GM18526 (cell line): ENCODE data around the gene ADAMTS17.

Source experiments
- POLR2A ChIP-seq: IDR thresholded peaks from 3 replicates; pipeline ENCODE4 v1.6.1; 2011; ENCODE audit not compliant: insufficient read length; ENCODE audit errors: extremely low read depth

Gene ADAMTS17

DNA sequence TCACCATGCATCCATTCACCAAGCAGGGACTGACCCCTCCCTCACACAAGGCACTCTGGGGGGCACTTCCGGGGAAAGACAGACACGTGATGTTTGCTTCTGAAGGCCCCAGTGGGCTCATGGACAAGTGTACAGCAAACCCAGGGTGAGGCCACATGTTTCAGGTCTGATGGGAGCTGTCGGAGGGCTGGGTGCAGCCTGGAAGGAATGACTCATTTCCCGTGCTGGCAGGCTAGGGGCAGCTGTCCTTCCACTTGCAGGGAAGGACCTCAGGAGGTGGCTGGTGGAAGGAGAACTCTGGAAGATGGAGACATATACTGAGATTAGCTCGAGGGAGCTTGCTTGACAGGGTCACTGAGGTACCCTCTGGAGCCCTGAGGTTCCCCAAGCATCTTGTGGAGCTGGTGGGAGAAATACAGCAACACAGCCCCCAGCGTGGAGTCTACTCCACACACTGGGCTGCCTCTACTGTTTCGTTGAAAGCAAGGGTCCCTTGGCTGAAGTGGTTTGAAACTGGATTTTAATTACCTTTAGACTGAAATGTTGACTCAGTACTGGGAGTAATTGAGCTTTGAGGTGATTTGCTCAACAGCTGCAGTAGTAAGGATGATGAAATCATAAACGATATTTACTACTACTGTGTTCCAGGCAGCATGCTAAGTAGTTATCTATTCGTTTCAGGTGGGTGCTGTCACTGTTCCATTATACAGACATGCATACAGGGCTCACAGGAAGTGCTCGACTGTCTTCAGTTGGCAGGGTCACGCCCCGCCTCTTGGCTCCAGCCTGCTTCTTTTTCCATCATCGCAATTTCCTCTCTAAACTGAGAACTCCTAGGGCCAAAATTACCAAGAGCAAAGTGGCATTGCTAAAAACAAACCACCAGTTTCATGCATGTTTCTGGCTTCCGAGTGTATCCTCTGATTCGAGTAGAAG lies 230.4 kb downstream of the ADAMTS17 start:
- no peak for TF ChIP-seq POLR2A

DNA sequence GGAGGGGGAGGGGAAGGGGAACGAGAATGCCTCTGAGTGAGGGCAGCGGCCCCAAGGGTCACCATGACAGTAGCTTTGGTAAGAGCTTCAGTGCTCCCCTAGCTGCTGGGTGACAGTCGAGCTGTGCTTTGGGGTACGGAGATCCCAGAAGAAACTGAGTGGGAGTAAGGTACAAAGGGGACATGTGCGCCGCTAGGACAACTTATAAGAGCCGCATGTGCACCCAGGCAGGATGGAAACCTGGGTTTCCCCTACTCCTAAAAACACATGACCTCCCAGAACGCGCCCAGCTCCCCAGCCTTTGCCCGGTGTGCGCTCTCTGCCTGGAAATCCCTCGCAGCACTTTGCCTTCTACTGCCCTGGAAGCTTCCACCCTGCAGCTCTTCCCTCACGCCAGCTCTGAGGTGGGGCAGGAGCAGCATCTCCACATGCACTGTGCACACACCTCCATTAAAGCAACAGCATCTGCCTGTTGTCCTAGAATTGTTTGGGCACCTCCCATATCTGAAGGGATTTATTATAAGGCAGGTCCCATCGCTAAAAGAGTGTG lies 232.2 kb downstream of the ADAMTS17 start:
- TF ChIP-seq POLR2A: no peak

DNA sequence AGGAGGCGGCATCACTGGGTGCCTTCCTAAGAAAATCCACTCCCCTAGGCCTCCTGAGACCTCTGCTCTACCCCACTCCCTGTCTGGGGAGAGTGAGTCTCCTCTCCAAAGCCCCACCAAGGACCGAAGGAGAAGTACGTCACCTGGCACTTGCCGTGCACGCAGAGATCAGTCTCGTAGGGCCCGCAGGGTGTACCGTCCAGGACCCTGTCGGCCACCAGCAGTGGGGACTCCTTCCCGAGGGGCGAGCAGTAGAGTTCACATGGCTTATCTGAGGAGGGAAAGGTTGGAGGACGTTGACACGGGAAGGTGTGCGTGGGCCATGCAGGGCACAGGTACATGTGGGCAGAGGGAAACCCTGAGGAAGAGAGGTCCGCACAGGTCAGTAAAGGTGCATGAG lies 232.9 kb downstream of the ADAMTS17 start:
- no peak for TF ChIP-seq POLR2A

DNA sequence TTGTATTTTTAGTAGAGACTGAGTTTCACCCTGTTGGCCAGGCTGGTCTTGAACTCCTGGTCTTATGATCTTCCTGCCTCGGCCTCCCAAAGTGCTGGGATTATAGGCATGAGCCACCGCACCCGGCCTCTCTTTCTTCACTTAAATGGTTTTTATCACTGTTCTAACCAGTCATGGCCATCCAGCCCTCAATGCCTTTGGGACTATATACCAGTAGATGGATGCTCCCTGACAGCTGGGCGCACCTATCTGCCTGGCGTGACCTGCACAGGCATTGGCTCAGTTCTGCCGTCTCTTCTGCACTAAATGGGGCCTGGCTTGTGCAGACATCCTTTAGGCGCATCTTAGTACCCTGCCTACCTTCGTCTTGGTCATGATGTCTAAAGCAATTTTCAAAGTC lies 233.4 kb downstream of the ADAMTS17 start:
- no peak for TF ChIP-seq POLR2A

DNA sequence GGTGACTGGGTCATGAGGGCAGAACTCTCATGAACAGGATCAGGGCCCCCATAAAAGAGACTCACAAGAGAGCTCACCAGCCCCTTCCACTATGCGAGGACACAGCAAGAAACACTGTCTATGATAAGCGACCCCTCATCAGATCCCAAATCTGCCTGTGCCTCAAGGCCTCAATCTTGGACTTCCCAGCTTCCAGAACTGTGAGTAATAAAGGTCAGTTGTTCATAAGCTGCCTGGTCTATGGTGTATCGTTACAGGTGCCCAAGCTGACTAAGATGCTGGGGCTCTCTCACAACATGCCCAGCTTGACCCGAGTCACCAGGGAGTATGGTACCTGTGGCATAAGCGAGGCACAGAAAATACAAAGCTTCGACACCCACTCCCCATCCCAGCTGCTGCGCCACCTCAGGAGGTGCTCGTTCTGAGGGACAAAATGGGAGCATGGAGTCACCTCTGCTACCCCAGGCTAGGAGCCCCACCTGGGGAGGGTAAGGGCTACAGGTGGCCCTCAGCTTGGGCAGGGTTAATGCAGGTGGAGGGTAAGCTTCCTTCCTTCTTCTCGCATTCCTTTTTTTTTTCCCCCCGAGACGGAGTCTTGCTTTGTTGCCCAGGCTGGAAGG lies 234.1 kb downstream of the ADAMTS17 start:
- TF ChIP-seq POLR2A: no peak

DNA sequence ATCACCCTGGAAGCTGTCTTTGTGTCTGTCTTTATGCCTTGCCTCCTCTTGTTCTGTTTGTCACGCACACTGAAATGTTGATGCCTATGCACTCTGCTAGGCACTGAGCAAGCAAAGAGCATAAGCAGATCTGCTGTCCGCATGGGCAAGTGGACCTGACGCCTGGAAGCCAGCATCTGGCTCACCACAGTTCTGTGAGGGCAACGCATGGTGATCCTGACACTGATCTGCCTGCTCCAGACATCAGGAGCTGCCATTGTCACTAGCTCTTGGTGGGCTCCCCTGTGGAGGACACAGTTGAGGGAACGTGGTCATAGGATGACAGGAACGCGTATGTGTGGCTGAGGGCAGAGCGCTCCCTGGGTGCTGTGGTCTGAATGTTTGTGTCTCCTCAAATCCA lies 234.6 kb downstream of the ADAMTS17 start:
- no peak for TF ChIP-seq POLR2A

DNA sequence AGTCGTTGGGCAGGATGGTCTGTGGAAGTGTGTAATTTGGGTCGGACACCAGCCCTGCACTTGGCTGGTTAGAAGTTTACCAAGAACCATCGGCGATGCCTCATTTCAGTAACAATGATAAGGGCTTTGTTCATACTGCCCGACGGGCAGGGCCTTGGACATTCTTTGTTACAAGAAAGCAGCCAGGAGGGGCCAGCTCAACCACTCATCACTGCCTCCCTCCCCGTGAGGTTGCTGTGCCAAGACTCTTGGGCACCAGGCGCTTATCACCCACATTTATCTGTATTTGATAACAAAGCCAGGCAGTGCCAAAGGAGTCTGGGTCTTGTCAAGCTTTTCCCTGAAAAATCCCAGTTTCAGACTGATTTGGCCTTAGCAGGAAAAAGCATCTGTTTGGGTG lies 235.0 kb downstream of the ADAMTS17 start:
- TF ChIP-seq POLR2A: no peak

DNA sequence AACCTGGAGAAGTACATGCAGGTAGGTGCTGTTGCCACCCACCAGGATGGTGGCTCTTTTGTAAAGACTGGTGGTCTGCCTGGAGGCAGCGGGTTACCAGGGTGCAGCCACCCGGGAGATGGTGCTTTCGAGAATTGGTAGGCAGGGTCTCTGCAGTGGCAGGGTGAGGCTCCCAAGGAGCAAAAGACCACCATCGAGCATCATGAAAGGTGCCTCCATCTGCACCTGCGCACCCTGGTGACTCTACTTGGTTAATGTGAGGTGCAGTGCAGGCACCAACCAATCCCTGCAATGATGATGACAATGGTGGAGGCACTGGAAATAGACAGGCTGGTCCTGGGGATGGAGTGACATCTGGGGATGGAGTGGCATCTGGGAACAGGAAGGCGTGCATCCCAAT lies 236.7 kb downstream of the ADAMTS17 start:
- TF ChIP-seq POLR2A: no peak

DNA sequence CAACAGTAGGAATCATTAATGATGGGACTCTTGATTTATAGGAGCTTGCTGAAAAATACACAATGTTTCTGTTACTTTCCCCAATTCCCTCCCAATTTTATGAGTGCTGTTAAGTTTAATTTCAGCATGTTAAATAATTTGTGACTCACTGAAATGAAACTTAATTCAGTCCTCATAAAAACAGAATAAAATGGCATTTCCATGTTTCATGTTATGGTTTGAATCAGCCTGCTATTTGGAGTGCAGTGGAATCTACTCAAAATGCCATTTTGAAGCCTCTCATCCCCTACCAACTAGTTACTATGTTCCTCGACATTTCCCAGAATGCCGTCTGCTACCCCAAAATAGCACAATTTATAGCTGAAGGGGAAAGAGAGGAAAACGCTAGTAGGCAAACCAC lies 237.5 kb downstream of the ADAMTS17 start:
- no peak for TF ChIP-seq POLR2A

DNA sequence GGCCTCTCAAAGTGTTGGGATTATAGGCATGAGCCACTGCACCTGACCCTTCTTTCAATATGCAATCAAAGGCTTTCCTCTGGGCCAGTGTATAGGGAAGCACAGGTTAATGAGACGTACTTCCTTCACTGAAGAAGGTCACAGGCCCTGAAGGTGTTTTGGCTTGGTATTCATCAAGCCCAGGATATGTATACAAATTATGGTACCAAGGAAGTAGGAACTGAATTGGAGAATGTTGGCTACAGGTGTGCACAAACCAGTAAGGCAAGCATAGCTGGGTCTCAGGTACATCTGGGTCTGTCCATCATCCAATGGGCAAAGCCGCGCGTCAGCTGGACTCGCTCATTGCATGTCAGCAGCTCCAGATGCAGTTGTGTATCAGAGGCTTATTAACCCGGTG lies 237.9 kb downstream of the ADAMTS17 start:
- TF ChIP-seq POLR2A: no peak

DNA sequence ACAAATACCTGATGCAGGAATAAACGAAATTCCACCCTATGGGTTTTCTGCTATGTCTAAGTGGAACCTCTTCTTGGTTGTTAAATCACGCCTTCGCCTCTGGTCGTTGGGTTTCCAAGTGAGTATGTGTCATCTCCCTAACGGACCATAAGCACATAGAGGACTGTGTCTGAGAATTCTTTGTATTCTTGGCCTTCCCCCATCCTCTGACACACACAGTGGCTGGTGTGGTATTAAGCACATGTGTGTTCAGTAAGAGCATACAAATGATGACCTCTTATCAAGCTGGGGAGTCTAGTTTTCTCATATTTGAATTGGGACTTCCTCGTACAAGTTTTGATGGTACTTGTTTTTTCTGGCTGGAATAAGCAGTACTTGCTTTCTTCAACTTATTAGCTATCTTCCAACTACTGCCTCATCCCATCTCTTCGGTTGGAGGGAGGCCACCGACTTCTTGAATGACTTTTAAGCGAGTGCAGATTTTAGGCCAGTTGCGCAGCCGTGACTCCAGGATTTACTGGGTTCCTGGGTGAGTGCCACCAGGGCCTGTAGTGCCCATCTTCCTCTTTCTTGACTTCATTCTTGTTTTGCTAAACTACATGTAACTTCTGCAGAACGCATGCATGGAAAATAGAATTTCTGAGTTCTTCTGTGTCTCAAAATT lies 240.2 kb downstream of the ADAMTS17 start:
- TF ChIP-seq POLR2A: no peak

DNA sequence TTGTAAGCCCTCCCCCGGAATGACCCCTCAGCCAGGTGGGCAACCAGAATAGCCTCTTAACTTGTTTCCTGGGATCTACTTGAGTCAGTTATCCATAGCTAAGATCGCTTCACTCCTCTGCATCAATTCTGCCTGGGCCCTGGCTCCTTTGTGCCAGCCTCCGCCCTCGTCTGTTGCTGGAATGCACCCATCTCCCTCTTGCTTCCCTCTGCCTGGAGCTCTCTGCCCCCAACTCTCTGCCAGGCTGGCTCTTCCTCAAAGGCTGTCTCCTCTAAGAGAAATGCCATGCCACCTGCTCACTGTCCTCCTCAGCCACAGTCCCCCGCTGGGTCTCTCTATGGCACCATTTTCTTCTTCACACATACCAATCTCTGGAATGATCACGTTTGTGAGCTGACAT lies 240.8 kb downstream of the ADAMTS17 start:
- TF ChIP-seq POLR2A: no peak

DNA sequence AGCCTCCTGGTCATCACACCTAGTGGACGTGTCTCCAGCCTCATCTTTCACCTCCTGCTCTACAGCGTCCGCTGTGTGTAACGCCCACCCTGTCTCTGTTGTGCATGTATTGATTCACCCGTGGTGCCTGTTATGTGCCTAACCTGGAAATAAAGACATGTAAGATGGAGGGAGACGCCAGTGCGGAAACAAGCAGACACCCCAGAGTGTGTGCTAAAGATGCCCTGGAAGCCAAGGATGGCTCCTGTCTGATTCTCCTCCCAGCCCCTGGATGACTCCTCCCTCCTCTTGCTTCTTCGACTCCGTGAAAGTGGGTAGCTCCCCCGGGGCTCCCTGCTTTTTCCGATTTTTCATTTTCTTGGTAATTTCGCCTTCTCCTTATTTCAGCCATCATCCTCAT lies 241.8 kb downstream of the ADAMTS17 start:
- TF ChIP-seq POLR2A: no peak

DNA sequence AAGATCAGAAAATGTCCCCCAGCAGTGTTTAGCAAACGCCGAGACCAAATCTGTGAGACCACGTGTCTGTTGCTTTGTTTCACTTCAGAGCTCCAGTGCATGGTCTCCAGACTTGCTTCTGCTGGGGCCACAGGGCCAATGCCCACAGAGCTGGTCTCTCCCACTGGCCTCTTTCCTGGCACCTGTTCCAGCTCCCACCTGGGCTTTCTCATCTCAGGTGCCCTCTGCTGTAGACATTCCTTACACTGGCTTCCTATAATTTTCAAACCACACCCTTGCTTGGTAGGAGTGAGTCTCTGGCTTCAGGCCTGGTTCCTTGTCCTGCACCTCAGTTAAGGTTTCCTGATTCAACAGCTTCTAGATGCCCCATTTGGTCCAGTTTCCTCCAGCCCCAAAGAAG lies 243.1 kb downstream of the ADAMTS17 start:
- no peak for TF ChIP-seq POLR2A

DNA sequence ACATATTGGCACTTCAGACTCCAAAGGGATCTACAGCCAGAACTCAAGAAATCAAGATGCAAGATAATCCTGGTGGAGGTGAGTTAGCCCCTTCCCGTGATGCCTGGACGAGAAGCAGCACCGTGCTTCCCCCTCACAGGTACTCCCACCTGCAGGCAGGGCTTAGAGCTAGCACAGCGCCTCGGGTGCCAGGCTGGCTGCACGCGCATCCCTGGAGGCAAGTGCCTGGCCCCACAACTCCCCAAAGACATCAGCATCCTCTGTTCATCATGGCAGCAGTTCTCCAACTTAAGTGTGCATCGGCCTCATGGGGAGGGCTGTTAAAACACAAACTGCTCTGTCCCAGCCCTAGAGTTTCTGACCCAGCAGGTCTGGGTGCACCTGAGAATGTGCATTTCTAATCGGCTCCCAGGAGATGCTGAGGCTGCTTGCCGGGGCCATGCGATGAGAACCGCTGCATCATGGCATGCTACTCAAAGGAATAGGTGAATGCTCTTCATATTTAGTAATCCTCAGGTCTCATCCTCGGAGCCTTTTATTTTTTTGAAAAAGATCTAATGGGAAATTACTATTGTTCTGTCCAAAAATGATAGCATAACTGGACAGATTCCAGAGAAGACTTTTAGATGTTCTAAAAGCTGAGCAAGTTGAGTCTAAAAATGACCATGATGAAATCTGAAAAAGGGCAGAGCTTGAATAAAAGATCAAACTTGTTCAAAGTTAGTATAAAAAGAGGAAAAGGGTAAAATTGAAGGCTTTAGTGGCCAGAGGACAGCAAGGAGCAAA lies 244.2 kb downstream of the ADAMTS17 start:
- TF ChIP-seq POLR2A: no peak
